HL-60 (cell line): ENCODE results near the gene ACACA.

Experiments
- POLR2AphosphoS5 ChIP-seq: IDR thresholded peaks from 2 replicates; pipeline ENCODE4 v1.6.1; 2012; ENCODE audit warnings: low read depth
- TF ChIP-seq, protein P1 (sequence below): IDR thresholded peaks from one replicate; pipeline ENCODE4 v1.5.1; 2011; ENCODE audit warnings: low read length, control low read depth, inconsistent platforms; ENCODE audit not compliant: insufficient read depth
- TF ChIP-seq, protein P2 (sequence below): IDR thresholded peaks from 2 replicates; pipeline ENCODE4 v1.6.1; 2012; ENCODE audit warnings: low read depth; ENCODE audit not compliant: insufficient replicate concordance

DNA sequence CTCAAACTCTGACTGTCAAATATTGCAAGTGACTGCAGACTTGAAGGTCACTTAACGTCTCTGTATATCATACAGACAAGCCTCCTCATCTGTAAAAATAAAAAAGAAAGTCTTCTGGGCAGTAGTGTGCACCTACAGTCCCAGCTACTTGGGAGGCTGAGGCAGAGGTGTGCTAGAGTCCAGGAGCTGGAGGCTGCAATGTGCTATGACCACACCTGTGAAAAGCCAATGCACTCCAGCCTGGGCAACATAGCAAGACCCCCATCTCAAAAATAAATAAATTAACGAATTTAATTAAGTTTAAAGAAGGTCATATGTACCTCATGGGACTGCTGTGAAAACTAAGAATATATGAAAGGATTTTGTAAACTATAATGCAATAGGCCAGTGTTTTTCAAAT is 65.8 kb downstream of the ACACA start:
- no peak for TF ChIP-seq POLR2AphosphoS5
- TF ChIP-seq, protein P1, sequence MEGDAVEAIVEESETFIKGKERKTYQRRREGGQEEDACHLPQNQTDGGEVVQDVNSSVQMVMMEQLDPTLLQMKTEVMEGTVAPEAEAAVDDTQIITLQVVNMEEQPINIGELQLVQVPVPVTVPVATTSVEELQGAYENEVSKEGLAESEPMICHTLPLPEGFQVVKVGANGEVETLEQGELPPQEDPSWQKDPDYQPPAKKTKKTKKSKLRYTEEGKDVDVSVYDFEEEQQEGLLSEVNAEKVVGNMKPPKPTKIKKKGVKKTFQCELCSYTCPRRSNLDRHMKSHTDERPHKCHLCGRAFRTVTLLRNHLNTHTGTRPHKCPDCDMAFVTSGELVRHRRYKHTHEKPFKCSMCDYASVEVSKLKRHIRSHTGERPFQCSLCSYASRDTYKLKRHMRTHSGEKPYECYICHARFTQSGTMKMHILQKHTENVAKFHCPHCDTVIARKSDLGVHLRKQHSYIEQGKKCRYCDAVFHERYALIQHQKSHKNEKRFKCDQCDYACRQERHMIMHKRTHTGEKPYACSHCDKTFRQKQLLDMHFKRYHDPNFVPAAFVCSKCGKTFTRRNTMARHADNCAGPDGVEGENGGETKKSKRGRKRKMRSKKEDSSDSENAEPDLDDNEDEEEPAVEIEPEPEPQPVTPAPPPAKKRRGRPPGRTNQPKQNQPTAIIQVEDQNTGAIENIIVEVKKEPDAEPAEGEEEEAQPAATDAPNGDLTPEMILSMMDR = no peak
- TF ChIP-seq, protein P2, sequence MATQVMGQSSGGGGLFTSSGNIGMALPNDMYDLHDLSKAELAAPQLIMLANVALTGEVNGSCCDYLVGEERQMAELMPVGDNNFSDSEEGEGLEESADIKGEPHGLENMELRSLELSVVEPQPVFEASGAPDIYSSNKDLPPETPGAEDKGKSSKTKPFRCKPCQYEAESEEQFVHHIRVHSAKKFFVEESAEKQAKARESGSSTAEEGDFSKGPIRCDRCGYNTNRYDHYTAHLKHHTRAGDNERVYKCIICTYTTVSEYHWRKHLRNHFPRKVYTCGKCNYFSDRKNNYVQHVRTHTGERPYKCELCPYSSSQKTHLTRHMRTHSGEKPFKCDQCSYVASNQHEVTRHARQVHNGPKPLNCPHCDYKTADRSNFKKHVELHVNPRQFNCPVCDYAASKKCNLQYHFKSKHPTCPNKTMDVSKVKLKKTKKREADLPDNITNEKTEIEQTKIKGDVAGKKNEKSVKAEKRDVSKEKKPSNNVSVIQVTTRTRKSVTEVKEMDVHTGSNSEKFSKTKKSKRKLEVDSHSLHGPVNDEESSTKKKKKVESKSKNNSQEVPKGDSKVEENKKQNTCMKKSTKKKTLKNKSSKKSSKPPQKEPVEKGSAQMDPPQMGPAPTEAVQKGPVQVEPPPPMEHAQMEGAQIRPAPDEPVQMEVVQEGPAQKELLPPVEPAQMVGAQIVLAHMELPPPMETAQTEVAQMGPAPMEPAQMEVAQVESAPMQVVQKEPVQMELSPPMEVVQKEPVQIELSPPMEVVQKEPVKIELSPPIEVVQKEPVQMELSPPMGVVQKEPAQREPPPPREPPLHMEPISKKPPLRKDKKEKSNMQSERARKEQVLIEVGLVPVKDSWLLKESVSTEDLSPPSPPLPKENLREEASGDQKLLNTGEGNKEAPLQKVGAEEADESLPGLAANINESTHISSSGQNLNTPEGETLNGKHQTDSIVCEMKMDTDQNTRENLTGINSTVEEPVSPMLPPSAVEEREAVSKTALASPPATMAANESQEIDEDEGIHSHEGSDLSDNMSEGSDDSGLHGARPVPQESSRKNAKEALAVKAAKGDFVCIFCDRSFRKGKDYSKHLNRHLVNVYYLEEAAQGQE = no peak
